Mesodermal cell (in vitro differentiated cells): Measurements from ENCODE around the gene SERPINA5.
"Not testable (repeated sequence)": the region's sequence is repeated elsewhere in the genome, so short reads cannot be mapped to it uniquely, and the experiment has no call there.

Experiments used
- H3K27ac ChIP-seq: 2 replicates; pipeline ENCODE4 v1.7.0; 2013; ENCODE audit warnings: mild to moderate bottlenecking, low read depth, low read length, moderate library complexity; ENCODE audit not compliant: severe bottlenecking
- H3K36me3 ChIP-seq: 2 replicates; pipeline ENCODE4 v1.7.1; 2013; ENCODE audit warnings: mild to moderate bottlenecking, low read length, moderate library complexity; ENCODE audit not compliant: control insufficient read depth, insufficient read depth
- H3K4me1 ChIP-seq: one replicate; pipeline ENCODE4 v1.7.1; 2013; ENCODE audit warnings: mild to moderate bottlenecking, low read length; ENCODE audit not compliant: insufficient read depth, control insufficient read depth, poor library complexity, severe bottlenecking
- H3K4me3 ChIP-seq: 2 replicates; pipeline ENCODE4 v1.7.0; 2013; ENCODE audit warnings: low read length, control low read depth, mild to moderate bottlenecking; ENCODE audit not compliant: insufficient read depth, poor library complexity, severe bottlenecking; ENCODE audit errors: extremely low read depth
- H3K9me3 ChIP-seq: 2 replicates; pipeline ENCODE4 v1.7.1; 2013; ENCODE audit warnings: mild to moderate bottlenecking, low read length, moderate library complexity; ENCODE audit not compliant: control insufficient read depth
- WGBS, 2 experiments: methylation state at CpG; one replicate each; pipeline ENCODE4 v1.1.5; 2013; ENCODE audit warnings: missing lambda C conversion rate in 2 of 2; ENCODE audit not compliant: insufficient coverage in 2 of 2; 5-methylcytosine and 5-hydroxymethylcytosine counted together

SERPINA5 gene

GRCh38 chr14:94625353-94625635, 44.1 kb downstream of the SERPINA5 start:
- H3K4me3 ChIP-seq = no peak overlapping the region
- H3K36me3 ChIP-seq = no peaks in the 10 kb centered on the region
- H3K4me1 ChIP-seq = no peaks in the 10 kb centered on the region
- H3K9me3 ChIP-seq = no peaks in the 10 kb centered on the region
- no peak overlapping the region for H3K27ac ChIP-seq
- WGBS, 2 experiments = 84 to 100% methylated on average over 2 of the region's 2 CpGs

GRCh38 chr14:94628578-94628977, 47.4 kb downstream of the SERPINA5 start:
- Histone ChIP-seq H3K27ac (no peak overlapping the region), H3K4me1 (no peaks in the 10 kb centered on the region), H3K36me3 (no peaks in the 10 kb centered on the region), H3K4me3 (no peak overlapping the region), H3K9me3 (no peaks in the 10 kb centered on the region)
- WGBS, 2 experiments = 78 to 86% methylated on average over 4 to 5 of the region's 5 CpGs

GRCh38 chr14:94630396-94630795, 49.2 kb downstream of the SERPINA5 start:
- H3K4me3 ChIP-seq = no peak overlapping the region
- WGBS, 2 experiments = 100% methylated on average over 1 of the region's 4 CpGs; no CpG with 5 or more reads in 1 of the 2 experiments

GRCh38 chr14:94631050-94631449, 49.8 kb downstream of the SERPINA5 start:
- no peak overlapping the region for H3K27ac ChIP-seq
- no peaks in the 10 kb centered on the region for H3K4me1 ChIP-seq
- H3K36me3 ChIP-seq = no peaks in the 10 kb centered on the region
- 92% methylated on average over 1 of the region's 1 CpG; no CpG with 5 or more reads in 1 of the 2 experiments for WGBS, 2 experiments
- no peak overlapping the region for H3K4me3 ChIP-seq
- H3K9me3 ChIP-seq = no peaks in the 10 kb centered on the region

More at GRCh38 chr14:94630396-94630795, 49.2 kb downstream of the SERPINA5 start:
- no peaks in the 10 kb centered on the region for H3K4me1 ChIP-seq
- no peaks in the 10 kb centered on the region for H3K36me3 ChIP-seq
- no peaks in the 10 kb centered on the region for H3K9me3 ChIP-seq
- H3K27ac ChIP-seq = no peak overlapping the region

- H3K36me3 ChIP-seq = no peaks in the 10 kb centered on the region
- H3K4me1 ChIP-seq = no peaks in the 10 kb centered on the region
- H3K27ac ChIP-seq = no peak overlapping the region
- H3K4me3 ChIP-seq = no peak overlapping the region
- 92 to 97% methylated on average over 5 to 7 of the region's 7 CpGs for WGBS, 2 experiments
- no peaks in the 10 kb centered on the region for H3K9me3 ChIP-seq
Measured at GRCh38 chr14:94631536-94632304, 50.5 kb downstream of the SERPINA5 start.

GRCh38 chr14:94632305-94632590, 51.0 kb downstream of the SERPINA5 start:
- Histone ChIP-seq H3K36me3 (no peaks in the 10 kb centered on the region), H3K4me3 (no peak overlapping the region), H3K27ac (no peak overlapping the region), H3K4me1 (no peaks in the 10 kb centered on the region), H3K9me3 (no peaks in the 10 kb centered on the region)
- 79 to 84% methylated on average over 4 of the region's 4 CpGs for WGBS, 2 experiments

GRCh38 chr14:94633121-94633520, 51.9 kb downstream of the SERPINA5 start:
- WGBS, 2 experiments = 85 to 95% methylated on average over 6 of the region's 6 CpGs
- Histone ChIP-seq H3K27ac (no peak overlapping the region), H3K4me3 (no peak overlapping the region), H3K4me1 (no peaks in the 10 kb centered on the region), H3K9me3 (no peaks in the 10 kb centered on the region), H3K36me3 (no peaks in the 10 kb centered on the region)

- Histone ChIP-seq H3K9me3 (no peaks in the 10 kb centered on the region), H3K4me1 (no peaks in the 10 kb centered on the region), H3K36me3 (no peaks in the 10 kb centered on the region), H3K4me3 (no peak overlapping the region), H3K27ac (no peak overlapping the region)
- WGBS, 2 experiments = no CpG with 5 or more reads among the region's 1 CpG
Measured at GRCh38 chr14:94635154-94635553, 53.9 kb downstream of the SERPINA5 start.

GRCh38 chr14:94636744-94637412, 55.7 kb downstream of the SERPINA5 start:
- Histone ChIP-seq H3K36me3 (no peaks in the 10 kb centered on the region), H3K27ac (no peak overlapping the region), H3K4me3 (no peak overlapping the region), H3K9me3 (no peaks in the 10 kb centered on the region), H3K4me1 (peaks cover 6% of the 10 kb centered on the region)
- 76% methylated on average over 2 of the region's 2 CpGs; no CpG with 5 or more reads in 1 of the 2 experiments for WGBS, 2 experiments

- H3K9me3 ChIP-seq = not testable (repeated sequence)
- WGBS, 2 experiments = 88 to 95% methylated on average over 5 to 6 of the region's 8 CpGs
Measured at GRCh38 chr14:94637814-94638213, 56.6 kb downstream of the SERPINA5 start.

GRCh38 chr14:94638339-94638738, 57.1 kb downstream of the SERPINA5 start:
- Histone ChIP-seq H3K27ac (no peak overlapping the region), H3K9me3 (no peaks in the 10 kb centered on the region), H3K4me3 (no peak overlapping the region), H3K36me3 (no peaks in the 10 kb centered on the region), H3K4me1 (peaks cover 6% of the 10 kb centered on the region)
- no CpG with 5 or more reads among the region's 2 CpGs for WGBS, 2 experiments

More at GRCh38 chr14:94637814-94638213, 56.6 kb downstream of the SERPINA5 start:
- H3K4me3 ChIP-seq, H3K4me1 ChIP-seq, H3K27ac ChIP-seq, H3K36me3 ChIP-seq: not testable (repeated sequence)
